Suppressor macrophage (primary cell): Measurements from ENCODE around the gene MTREX.

ENCODE experiments used
- DNase-seq, 4 experiments: peaks; one replicate each; pipeline ENCODE4 v3.0.0-alpha.2; 2020 to 2022

The MTREX gene

DNA sequence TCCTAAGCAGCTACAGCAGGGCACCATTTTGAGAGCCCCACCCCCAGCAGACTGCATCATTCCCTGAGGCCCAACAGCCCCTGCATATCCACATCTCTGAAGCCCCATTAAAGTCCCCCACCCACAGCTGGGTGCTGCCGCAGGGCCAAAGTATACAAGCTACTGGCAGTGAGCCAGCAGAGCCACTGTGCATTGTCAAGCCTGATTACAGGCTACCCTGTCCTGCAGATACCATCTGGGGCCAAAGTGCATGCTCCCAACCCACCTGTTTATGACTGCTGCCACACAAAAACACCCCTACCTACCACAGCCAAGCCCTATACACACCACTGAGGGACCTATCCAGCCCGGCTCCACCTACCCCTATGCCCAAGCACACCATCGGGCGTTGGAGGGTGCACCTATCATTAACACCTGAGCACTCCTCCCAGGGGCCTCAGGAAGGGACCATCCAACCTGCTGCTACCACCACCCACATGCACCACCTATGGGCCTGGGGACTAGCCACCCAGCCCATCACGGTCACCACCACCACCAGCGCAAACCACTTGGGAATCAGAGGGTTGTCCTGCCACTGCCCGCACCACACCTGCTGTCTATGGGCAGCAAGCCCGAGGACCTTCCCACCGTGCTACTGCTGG, 121.9 kb downstream of the MTREX start:
- no peak for DNase-seq

DNA sequence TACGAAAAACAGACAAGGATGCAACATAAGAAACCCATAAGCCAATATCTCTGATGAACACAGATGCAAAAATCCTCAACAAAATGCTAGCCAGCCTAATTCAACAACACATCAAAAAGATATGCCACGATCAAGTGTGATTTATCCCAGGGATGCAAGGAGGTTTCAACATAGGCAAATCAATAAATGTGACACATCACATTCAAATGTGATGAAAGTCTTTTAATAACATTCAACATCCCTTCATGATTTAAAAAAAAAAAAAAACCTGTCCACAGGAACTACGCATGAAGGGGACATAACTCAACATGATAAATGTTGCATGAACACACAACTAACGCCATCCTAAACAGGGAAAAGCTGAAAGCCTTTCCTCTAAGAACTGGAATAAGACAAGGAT, 124.8 kb downstream of the MTREX start:
- no peak for DNase-seq

DNA sequence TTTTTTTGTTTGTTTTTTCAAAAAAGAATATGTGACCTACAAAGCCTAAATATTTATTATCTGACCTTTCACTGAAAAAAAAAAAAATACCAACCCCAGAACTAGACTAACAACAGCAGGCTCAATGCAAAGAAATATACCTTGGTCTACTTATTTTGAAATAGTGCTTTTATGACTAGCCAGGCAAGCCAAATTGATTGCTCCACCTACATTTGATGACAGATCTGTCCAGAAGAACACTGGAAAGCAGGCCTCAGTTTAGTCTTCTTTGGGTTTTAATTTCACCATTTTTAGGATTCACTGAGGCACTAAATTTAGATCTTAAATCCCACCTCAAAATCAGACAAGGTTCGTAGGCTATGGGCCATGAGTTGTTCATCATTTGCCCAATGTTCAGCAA, 129.7 kb downstream of the MTREX start:
- DNase-seq: no peak

DNA sequence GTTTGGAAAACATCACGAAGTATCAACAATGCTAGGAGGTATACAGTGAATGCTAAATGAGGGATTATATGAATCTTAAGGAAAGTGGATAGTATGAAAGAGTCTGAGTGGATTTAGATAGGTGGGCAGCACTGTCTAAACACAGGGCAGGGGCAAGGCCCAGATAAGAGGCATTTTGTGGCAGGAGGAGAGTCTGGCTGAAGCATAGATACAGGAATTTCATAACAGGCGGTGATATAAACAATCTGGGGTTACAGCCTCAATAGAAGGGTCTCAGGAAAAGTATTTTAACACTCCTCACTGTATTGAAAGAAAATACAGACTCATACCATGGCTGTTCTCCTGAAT, 130.0 kb downstream of the MTREX start:
- no peak for DNase-seq

DNA sequence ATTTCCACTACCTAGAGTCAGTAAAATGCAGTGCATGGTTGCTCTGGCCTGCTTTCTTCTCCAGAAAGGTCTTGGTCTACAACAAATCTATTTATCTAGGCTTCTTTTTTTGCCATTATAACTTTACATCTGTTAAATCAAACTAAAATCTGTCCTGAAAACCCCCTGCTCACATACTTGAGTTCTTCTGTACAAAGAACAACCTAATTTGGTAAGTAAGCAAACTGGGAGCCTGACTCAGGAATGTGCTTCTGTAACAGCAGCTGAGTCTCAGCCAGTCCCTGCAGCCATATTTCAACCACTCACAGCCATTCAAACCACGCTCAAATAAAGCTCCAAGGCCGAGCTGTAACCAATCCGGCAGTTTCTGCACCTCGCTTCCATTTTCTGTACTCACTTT, 131.2 kb downstream of the MTREX start:
- no peak for DNase-seq

DNA sequence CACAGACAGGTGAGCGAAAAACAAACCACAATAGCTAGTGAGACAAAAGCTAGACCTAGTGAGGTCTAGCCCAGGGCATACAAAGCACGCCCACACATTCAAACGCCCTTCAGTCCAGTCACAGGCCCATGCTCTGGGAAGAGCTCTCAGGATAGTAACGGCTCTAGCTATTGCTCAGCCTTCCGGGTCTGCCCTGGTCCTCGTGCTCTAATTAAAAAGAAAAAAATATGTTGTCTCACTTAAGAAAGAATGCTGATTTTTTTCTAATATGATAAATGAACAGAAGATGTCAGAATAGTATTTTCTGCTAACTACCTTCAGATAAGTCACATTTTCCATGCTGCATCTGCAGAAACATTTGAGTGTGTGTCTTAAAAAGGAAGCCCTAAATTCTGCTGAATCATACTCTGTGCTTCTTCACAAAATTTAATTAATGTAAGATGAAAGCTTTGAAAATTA, 132.4 kb downstream of the MTREX start:
- DNase-seq: peak; percentile 19 to 53 (median 44)

DNA sequence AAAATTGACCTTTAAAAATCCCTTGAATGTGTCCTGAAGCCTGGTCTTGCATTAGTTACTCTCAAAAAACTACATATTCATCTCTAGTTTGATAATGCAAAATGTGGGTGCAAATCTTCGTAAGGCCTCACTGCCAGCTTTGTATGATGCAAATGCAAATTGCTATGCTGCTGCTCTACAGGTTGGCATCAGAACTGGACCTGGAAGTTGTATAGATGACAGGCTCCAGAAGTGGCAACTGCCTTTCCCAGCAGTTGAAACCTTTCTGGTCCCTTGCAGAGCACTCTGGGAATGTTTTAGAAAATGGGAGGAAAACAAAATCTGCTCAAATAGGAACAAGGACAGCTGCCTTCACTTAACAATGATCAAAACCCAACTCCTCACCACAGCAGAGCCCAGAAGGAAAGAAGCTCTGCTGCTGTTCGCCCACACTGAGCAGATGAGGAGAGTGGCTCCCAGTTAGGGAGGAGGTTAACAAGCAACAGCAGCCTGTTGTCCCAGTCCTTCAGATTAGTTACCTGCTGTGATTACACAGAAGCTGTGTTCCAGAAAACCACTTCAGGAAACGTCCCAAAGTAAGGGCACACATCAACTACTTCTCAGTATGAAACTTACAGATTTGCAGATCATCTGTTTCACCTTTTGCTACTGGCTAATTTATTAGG, 133.4 kb downstream of the MTREX start:
- no peak for DNase-seq

DNA sequence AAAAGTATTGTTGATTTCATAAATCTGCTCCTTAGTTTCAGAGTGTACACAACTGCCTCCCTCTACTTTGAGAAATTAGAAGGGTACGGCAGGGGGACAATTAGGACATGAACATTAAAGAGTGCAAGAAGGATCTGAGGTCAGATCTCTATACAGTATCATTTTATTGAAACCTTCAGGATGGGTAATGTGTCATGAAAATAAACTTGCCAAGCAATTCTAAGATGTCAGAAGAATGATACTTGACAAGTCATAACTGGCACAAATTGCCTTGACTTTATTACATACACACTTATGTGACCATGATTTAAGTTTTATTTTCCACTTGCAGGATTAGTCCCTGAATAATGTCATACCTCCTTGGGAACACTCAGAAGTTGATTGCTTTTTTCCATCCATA, 134.2 kb downstream of the MTREX start:
- DNase-seq: no peak

DNA sequence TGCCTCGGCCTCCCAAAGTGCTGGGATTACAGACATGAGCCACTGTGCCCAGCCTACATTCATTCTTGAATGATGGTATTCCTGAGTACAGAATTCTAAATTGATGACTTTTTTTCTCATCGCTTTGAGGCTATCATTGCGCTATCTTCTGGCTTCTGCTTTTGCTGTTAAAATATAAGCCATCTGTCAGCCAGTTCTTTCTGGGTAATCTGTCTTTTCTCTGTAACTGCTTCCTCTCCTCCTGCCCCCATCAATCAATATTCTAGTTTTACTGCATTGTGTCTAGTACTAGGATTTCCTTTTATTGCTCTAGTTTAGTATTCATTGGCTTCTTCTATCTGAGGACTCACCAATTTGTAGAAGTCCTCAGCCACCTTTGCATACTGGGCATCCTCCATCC, 138.0 kb downstream of the MTREX start:
- no peak for DNase-seq

DNA sequence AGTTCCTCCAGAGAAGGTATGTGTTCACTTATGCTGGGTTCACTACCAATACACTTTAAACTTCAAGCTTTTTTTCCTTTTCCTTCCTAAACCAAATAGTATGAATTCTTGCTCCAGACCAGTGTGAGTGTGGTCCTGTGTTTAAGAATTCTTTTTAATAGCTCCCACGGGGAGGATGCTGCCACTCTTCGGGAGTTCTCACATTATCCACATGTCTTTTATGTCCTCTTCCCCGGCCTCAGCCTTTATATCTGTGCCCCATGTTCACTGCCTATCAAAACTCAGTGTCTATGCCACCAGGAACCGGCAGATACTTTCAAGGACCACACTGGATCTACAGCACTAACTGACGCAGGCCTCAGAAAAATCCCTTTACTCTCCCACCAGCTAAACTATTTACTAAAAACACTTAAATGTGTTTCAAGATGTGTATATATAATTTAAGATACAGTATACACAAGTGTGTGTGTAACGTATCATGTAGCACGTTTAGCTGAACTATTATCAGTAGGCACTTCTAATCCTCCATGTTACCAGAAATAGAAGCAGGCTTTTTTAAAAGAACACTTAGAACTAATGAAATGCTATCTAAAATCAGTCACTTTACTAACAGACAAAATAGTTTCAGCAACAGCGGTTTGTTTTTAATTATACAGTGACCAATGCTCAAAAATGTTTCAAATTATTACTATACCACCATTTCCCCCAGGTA, 139.0 kb downstream of the MTREX start:
- no peak for DNase-seq

DNA sequence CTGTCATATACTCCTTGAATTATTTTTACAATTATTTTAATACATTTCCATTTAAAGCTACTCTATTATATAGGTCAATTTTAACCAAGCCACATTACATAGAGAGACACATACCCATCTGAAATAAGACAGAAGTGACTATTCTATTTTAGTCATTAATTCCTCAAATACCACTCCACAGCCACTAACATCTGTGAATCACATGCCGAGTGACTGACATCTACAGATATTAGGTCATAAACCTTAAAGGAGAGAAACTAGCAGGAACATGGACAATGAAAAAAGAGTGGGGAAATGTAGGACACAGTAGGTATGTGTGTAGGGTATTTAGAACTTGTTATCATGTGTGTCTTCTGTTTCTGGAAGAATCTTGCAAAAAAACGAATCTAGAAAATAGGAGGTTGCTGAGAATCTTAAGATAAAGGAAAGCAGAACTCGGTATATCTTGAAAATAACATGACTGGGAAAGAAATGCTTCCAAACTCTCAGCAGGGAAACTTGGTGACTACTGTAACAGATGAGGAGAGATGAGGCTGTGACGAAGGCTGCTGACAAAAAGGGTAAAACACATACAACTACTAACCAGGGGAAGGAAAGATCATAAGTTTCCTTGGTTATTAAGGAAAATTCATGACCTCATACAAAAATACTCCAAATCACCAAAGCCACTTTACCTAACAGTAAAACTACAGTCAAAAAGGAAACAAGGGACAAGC, 142.4 kb downstream of the MTREX start:
- DNase-seq: peak in 2 of 4 experiments; percentile 24 to 33

DNA sequence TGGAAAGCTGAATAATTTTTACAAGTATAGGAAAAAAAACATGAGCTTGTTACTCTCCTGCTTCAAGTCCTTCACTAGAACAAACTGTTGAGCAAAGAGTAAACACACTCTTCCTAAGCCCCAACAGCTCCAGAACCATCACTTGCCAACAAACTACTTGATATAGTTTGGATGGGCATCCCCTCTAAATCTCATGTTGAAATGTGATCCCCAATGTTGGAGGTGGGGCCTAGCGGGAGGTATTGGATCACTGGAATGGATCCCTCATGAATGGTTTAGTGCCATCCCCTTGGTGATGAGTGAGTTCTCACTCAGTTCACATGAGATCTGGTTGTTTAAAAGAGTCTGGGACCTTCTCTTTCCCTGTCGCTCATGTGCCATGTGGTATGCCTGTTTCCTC, 144.2 kb downstream of the MTREX start:
- no peak for DNase-seq

DNA sequence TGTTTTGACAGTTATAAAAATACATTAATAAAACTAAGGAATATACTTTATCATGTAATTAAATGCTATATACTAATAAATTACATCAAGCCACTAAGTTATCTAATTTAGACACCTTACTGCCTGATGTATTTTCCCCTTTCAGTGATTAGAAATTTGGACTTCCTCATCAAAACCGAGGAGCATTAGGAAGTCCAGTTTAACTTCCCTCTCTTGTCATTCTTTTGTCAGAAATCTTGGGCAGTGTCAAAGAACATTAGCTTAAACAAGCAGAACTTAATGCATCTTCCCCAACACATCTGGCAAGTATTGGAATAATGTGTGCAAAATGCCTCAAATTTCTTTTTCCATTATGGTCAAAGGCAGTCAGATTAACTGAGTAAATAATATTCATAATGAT, 145.4 kb downstream of the MTREX start:
- peak in 3 of 4 experiments; percentile 9 to 58 (median 52) for DNase-seq

DNA sequence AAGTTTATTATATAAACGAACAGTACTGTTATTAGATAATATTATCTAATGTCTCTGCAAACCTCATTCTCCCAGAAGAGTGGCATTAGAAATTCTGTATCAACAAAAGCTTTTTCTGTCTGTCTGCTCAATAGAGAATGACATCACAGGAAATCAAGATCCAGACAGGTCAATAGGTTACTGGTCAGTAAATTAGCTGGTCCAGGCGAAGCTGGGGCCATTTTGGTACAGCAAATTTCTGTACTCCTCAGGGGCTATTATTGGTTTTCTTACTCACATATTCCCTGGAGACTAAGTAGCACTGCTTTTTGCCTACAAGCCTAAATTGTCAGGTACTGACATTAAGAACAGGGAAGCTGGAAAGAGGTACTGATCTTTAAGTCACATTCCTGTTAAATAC, 146.5 kb downstream of the MTREX start:
- DNase-seq: no peak

DNA sequence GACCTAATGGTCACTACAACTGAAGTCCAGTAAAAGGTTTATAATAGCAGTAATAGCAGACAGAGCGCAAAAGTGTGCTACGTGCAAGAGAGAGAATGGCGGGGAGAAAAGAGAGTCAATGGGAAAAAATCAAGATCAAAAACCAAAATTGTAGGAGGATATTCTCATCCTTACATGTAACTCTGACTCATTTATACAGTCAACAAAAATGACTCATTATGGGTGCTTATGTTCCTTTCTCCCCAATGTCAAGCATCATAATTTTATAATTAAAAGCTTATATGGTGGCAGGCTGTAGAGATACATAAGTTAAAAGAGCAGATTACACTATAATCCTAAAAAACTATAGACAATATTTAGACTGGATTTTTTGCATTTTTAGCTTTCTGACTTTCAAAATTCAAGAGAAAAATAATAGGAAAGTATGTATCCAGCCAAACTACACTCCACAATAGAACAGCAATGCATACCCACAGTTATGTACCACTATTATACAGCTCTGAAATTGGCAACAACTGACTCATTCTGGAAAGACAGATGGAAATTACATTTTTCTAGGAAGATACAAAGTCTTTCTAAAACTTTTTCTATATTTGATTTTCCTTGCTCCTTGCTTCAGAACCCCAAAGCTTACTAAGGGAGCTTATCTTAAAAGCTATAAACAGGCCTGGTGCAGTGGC, 148.6 kb downstream of the MTREX start:
- peak in 1 of 4 experiments; percentile 8 for DNase-seq

DNA sequence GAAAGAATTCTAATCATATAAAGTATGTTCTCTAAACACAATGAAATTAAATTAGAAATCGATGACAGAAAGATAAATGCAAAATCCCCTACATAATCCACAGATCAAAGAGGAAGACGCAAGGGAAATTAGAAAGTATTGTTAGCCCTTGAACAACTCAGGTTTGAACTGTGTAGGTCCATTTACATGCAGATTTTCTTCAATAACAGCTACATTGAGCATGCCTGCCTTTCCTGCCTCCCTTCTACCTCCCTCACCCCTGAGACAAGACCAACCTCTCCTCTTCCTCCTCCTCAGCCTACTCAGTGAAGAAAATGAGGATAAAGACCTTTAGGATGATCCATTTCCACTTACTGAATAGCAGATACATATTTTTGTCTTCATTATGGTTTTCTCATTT, 151.8 kb downstream of the MTREX start:
- no peak for DNase-seq

DNA sequence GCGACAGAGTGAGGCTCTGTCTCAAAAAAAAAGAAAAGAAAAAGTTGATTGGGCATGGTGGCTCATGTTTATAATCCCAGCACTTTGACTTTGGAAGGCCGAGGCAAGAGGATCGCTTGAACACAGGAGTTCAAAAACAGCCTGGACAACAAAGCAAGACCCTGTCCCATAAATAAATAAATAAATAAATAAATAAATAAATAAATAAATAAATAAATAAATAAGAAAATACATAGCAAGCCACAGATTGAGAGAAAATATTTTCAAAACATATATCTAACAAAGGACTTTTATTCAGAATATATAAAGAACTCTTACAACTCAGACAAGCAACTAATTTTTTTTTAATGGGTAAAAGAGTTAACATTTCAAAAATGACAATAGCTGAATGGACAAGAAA, 155.8 kb downstream of the MTREX start:
- no peak for DNase-seq

DNA sequence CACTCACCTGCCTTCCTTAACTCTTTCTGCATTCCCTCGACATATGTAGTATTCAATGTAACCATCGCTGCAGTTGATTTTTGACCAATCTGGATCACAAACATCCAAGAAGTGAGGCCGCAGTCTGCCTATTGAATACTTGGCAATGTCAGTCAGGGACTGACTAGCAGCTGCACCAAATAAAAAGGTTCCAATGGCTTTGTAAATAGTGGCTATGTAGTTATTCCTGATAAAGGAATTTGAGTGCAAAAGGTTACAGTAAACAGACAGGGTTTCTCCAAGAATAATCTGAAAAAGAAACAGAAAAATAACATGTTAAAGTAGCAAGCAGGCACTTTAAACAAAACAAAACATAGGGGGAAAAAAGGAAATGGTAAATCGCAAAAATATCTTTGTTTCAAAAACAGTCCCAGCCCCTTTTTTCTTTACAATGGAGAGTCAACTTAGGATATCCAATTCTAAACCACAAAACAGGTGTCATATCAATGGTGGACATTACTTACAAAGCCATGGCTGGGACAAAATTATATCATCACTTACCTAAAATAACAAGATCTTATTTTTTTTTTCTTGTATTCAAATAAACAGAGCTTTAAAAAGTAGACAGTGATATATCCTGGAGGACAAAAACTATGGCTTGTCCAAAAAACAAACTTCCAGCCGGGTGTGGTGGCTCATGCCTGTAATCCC, 160.2 kb downstream of the MTREX start:
- no peak for DNase-seq

DNA sequence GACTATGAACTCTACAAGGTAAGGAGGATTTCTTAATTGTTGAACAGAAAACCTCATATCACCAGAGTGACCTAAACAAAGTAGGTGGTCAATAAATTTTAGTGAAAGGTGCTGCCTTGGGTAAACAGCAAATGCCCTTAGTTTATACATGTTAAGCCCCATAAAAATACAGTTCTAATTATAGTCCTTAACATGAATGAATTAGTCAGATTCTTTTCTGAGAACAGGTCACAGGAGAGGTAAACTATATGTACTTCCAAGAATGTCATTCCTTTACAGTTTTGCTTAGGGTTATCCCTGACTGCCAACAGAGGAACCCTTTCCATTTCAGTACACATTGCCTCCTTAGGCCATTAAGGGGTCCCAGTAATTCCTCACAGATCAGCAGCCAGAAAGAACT, 162.1 kb downstream of the MTREX start:
- no peak for DNase-seq

DNA sequence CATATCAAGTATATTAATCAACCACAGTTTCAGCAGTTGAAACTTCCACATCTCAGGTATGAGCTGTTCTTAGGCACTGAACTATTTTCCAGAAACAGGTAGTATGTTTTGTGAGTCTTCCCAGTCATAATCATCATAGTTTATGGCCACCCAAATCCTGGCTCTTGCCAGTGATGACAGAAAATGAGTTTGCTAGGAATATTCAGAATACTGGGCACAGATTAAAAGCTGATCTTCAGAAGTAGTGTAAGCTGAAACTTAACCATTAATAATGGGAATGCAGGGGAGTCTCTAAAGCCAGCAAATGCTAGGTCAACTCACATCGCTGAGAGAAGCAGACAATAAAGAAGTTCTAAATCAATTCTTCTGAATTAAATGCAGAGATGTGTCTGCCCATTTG, 162.5 kb downstream of the MTREX start:
- DNase-seq: no peak

DNA sequence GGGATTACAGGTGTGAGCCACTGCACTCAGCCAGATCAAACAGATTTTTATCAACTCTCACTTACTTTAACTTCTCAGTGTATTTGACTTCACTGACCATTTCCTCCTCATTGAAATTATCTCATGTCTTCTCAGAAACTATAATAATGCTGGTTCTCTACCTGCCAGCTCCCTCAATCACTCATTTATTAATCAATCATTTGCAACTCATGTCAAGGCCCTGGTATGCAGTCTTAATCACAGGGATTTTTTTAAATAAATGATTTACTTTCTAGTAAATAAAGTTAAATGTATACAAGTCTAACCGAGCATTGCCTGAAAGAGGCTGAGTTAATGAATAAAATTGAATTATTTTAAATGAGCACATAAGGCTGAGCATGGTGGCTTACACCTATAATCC, 163.7 kb downstream of the MTREX start:
- no peak for DNase-seq

DNA sequence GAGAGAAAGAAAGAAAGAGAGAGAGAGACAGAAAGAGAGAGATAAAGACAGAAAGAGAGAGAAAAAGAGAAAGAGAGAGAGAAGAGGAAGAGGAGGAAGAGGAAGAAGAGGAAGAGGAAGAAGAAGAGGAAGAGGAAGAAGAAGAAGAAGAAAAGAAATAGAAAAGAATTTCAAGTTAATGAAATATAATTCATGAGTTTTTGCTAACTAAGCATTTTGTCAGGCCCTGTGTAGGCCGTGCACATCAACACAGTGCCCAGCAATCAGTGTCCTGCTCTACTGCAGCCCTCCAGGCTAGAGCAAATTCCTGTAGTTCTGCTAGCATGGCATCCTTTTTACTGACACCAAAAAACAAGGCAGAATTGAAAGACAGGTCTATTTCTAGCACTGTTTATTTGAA, 164.9 kb downstream of the MTREX start:
- DNase-seq: no peak
